HS-27A (cell line): ENCODE data around the gene SDC3.

Source experiments
- DNase-seq: peaks from one replicate; pipeline ENCODE4 v3.0.0-alpha.2; 2012; ENCODE audit warnings: low read depth, missing footprints

The SDC3 gene

GRCh38 chr1:30888975-30889374 lies 19.6 kb downstream of the SDC3 start:
- no peak for DNase-seq

GRCh38 chr1:30888391-30888790 lies 20.2 kb downstream of the SDC3 start:
- no peak for DNase-seq

- DNase-seq, result no peak
Observed at GRCh38 chr1:30887485-30888315, 20.9 kb downstream of the SDC3 start.

GRCh38 chr1:30886710-30887428 lies 21.7 kb downstream of the SDC3 start:
- no peak for DNase-seq

GRCh38 chr1:30885570-30886522 lies 22.7 kb downstream of the SDC3 start:
- DNase-seq, result no peak

- no peak for DNase-seq
Observed at GRCh38 chr1:30884723-30885122, 23.8 kb downstream of the SDC3 start.

- no peak for DNase-seq
Observed at GRCh38 chr1:30883389-30884172, 25.0 kb downstream of the SDC3 start.

GRCh38 chr1:30882678-30883388 lies 25.7 kb downstream of the SDC3 start:
- no peak for DNase-seq

- DNase-seq, result no peak
Observed at GRCh38 chr1:30881319-30882181, 27.0 kb downstream of the SDC3 start.

- no peak for DNase-seq
Observed at GRCh38 chr1:30880678-30881318, 27.8 kb downstream of the SDC3 start.

GRCh38 chr1:30879940-30880677 lies 28.4 kb downstream of the SDC3 start:
- DNase-seq, result no peak

GRCh38 chr1:30879126-30879786 lies 29.3 kb downstream of the SDC3 start:
- DNase-seq, result no peak

GRCh38 chr1:30878559-30878958 lies 30.0 kb downstream of the SDC3 start:
- DNase-seq, result no peak

GRCh38 chr1:30878016-30878415 lies 30.5 kb downstream of the SDC3 start:
- no peak for DNase-seq

GRCh38 chr1:30877205-30877912 lies 31.2 kb downstream of the SDC3 start:
- no peak for DNase-seq

GRCh38 chr1:30876451-30877204 lies 31.9 kb downstream of the SDC3 start:
- DNase-seq, result no peak

GRCh38 chr1:30875916-30876315 lies 32.6 kb downstream of the SDC3 start:
- DNase-seq, result no peak
